Stimulated activated CD4-positive, alpha-beta T cell treated with anti-CD3 and anti-CD28 coated beads, Interleukin-4, amount 100 ng/mL, for 1 hour (primary cell): ENCODE results near the gene DNMT3B.
"Not testable (repeated sequence)": the region's sequence is repeated elsewhere in the genome, so short reads cannot be mapped to it uniquely, and the experiment has no call there.

Experiments used
- DNase-seq: peaks from one replicate; pipeline ENCODE4 v3.0.0-alpha.2; 2020

DNMT3B gene

DNA sequence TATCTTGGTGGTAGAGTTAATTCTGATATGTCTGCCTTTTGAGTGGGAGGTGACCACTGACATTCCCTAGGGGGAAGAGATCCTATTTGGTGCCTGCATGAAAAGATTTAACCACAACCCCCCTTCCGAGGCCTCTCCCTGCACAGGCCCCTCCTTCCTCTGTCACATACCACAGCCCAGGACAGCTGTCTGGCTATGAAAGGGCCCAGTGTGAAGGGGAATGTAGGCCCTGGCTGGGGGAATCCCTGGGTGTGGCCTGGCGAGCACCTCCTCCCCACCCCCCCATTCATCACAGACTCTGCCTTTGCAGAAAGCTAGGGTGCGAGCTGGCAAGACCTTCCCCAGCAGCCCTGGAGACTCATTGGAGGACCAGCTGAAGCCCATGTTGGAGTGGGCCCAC lies 30.1 kb downstream of the DNMT3B start:
- peak; percentile 31 for DNase-seq

DNA sequence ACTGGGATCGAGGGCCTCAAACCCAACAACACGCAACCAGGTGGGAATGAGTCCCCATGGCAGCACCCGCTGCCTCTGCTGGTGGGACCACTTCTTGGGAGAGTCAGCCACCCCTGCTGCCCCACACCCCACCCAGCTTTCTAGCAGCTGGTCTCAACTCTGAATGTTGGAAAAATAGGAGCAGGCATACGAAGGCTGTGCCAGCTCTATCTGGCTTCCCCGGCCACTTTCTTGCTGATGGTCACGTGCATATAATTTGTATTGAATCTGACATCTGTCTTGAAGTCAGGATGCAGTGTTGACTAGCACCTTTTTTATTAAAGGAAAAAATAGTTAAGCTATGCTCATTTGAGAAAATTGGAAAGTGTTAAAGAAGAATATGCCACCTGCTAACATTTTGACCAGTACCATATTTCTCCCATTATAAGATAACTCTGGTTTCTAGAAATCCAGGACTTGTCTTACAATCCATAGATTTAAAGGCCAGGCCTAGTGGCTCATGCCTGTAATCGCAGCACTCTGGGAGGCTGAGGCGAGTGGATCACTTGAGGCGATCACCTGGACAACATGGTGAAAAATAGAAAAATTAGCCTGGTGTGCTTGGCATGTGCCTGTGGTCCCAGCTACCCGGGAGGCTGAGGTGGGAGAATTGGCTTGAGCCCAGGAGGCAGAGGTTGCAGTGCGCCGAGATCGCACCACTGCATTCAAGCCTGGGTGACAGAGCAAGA lies 30.7 kb downstream of the DNMT3B start:
- DNase-seq = no peak

DNA sequence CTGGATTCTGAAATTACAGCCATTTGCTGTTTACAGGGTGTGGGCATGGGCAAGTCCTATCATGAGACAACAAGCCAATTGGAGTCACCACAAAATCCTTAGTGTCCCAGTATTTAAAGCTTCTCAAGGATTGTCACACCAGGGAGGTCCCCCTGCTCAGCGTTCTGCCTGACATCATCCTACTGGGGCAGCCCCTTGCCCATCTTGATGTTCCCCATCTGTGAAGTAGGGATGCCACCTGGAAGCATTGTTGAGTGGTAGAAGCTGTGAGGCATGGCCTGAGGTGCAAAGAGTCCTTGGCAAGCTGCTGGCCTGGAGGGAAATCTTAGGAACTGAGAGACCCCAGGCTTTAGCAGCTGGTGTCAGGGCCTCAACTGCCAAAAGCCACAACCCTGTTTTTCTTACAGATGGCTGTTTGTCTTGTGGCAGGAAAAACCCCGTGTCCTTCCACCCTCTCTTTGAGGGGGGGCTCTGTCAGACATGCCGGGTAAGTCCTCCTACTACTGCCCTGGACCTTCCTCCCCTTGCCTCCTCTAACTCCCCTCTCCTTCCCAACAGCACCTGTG lies 34.3 kb downstream of the DNMT3B start:
- DNase-seq = no peak

DNA sequence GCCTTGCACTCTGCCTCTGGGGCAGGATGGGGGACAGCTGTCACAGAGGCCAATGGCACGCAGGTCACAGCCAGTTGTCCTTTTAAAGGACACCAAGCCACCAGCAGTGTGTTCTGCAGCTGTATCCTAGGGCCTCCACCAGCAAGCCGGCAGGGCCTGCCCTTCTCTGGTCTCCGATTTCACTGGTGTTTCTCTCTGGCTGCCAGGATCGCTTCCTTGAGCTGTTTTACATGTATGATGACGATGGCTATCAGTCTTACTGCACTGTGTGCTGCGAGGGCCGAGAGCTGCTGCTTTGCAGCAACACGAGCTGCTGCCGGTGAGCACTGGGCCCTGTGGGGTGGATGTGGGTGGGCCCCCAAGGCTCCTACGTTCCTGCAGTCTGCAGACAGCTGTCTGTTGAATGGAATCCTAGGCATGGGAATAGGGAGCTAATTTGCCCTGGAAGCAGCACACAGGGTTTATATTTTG lies 34.8 kb downstream of the DNMT3B start:
- no peak for DNase-seq

DNA sequence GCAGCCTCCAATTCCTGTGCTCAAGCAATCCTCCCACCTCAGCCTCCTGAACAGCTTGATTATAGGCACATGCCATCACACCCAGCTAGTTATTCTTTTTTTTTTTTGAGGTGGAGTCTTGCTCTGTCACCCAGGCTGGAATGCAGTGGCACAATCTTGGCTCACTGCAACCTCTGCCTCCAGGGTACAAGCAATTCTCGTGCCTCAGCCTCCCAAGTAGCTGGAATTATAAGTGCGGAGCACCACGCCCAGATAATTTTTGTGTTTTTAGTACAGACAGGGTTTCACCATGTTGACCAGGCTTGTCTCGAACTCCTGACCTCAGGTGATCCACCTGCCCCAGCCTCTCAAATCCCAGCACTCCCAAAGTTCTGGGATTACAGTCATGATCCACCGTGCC lies 35.4 kb downstream of the DNMT3B start:
- not testable (repeated sequence) for DNase-seq

DNA sequence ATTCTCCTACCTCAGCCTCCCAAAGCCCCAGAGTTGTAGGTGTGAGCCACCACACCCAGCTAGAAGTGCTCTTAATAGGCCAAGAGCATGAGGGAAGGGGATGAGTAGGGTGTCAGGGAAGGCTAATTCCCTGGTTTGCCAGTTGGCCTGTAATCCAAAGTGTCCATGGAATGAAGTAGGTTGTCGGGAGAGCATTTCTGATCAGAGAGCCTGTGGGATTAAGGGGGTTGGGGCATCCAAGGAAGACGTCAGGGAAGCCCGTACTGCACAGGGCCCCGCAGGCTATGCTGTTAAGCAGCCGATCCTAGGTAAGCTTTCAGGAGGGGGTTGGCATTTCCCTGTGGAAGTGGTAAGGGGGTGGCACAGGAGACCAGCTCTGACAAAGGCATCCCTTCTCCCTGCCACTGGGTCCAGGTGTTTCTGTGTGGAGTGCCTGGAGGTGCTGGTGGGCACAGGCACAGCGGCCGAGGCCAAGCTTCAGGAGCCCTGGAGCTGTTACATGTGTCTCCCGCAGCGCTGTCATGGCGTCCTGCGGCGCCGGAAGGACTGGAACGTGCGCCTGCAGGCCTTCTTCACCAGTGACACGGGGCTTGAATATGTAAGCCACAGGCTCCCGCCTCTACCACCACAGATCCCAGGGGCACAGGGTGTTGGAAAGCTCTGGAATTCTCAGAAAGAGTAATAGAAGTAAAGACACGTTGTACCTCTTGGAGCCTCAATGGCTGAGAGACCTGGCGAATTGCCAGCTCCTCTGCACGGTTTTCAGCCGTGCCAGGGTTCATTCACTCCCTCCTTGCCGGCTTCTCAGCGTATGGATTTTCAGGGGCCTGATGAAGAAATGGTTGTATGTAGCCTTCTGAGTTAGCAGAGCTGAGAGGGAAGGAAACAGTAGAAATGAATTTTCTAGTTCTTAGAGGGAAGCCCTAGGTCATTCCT lies 36.1 kb downstream of the DNMT3B start:
- no peak for DNase-seq

DNA sequence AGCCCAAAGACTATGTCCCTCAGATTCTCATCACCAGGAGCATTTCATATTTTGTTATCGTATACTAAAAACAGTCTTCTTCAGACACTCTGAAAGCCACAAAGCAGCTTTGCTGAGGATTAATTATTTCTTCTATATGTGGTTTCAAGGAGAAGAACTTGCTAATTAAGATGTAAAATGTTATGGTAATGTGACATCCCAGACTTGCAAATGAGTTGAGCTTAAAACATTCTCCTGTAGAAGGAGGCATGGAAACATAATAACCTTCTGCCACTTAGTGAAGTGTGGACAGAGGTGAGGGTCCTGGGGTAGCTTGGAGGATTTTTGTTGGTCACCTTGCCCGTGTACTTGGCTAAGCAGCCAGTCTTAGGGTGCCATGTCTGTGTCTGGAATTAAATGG lies 40.9 kb downstream of the DNMT3B start:
- DNase-seq = no peak

DNA sequence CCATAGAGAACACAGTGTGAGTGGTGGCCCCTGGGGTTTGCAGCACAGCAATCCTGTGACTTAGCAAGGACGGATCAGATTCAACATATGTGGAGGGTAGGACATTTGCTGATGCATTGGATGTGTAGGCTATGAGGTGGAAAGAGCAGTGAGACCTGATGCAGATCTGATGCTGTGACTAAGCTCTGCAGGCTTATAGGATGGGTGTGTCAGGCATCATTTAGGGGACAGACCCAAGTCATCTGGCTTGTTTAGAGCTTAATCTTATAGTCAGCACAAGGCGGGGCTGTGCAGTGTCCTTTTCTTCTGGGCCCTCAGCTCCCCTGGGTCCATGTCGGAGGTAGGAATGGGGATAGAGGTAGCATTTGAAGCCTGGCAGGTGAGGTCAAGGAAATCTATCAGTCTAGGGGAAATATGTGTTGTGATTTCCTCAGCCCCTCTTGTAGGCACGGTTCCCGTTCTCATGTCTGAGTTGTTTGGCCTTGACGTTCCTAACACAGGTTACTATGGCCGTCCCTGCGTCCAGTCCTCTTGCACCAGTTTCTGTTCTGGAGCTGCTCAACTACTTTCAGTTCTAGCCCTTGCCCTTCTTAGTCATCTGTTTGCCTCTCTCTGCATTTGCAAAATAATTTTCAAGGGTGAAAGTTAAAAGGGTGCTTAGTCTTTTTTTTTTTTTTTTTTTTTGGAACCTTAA lies 42.0 kb downstream of the DNMT3B start:
- no peak for DNase-seq

DNA sequence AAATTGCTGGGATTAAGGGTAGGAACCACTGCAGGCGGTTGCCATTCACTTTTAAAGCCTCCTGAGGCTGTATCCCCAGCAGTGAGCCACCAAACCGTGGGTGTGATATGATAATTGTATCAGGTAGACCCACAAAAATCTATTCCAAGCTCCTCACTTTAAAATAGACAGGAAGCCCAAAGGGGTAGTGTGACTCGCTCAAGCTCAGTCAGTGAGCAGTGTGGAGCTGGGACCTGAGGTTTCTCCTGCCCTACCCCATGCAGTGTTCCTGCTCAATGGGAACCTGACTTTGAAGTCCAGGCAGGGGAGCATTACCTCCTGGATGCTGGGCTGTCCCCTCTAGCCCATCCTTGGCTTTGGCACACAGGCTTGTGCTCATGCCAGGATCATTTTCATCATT lies 42.6 kb downstream of the DNMT3B start:
- DNase-seq = no peak

DNA sequence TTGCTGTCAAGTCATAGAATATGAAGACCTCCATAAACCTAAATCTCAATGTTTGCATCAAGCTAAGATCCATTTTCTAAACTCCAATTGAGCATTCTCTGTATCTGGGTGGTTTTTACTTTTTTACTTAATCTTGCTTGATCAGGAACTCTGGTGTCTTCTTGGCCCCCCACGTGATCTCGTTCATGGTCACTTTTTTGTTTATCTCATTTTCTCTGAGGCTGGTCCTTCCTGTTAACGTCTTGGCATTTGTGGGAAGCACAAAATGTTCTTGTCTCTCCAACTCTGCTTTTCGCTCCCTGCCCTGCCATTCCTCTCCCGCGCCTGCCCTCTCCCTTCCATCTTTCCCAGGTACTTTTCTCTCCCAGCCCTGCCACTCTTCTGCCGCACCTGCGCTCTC lies 43.5 kb downstream of the DNMT3B start:
- DNase-seq = no peak

DNA sequence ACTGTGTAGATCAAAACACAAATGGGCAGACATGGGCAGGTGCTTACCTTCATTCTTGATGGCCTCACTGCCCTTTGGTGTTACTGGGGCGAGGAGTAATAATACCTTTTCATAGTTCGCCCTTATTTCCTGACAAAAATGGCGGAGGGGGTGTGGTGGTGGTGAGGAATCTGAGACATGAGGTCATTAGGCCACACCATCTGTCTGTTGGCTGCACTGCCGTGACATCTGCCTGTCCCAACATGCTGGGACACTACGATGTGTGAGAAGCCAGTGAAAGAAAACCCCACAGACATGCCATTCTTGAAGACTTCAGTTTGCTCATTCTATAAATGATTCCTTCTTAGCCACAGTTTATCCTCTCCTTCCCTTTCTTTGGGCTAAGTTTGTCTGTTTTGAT lies 44.2 kb downstream of the DNMT3B start:
- DNase-seq = no peak

DNA sequence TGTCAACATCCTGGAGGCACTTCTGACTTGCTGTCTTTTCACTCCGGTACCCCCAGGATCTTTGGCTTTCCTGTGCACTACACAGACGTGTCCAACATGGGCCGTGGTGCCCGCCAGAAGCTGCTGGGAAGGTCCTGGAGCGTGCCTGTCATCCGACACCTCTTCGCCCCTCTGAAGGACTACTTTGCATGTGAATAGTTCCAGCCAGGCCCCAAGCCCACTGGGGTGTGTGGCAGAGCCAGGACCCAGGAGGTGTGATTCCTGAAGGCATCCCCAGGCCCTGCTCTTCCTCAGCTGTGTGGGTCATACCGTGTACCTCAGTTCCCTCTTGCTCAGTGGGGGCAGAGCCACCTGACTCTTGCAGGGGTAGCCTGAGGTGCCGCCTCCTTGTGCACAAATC lies 45.5 kb downstream of the DNMT3B start:
- DNase-seq = no peak

DNA sequence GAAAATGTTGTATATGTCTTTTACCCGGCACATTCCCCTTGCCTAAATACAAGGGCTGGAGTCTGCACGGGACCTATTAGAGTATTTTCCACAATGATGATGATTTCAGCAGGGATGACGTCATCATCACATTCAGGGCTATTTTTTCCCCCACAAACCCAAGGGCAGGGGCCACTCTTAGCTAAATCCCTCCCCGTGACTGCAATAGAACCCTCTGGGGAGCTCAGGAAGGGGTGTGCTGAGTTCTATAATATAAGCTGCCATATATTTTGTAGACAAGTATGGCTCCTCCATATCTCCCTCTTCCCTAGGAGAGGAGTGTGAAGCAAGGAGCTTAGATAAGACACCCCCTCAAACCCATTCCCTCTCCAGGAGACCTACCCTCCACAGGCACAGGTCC lies 46.3 kb downstream of the DNMT3B start:
- DNase-seq = no peak

DNA sequence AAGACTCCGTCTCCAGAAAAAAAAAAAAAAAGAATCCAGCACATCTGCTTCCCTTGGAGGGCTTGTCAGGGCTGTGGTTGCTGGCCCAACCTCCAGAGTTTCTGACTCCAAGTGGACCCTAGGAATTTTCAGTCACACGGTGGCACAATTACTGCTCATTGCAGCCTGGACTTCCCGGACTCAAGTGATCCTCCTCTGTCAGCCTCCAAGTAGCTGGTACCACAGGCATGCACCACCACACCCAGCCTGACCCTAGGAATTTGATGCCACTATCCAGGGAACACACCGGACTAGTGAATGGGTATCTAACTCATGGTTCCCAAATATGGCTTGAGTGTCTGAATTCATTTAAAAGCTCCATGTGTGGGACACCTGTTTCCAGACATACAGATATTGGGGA lies 47.7 kb downstream of the DNMT3B start:
- no peak for DNase-seq

DNA sequence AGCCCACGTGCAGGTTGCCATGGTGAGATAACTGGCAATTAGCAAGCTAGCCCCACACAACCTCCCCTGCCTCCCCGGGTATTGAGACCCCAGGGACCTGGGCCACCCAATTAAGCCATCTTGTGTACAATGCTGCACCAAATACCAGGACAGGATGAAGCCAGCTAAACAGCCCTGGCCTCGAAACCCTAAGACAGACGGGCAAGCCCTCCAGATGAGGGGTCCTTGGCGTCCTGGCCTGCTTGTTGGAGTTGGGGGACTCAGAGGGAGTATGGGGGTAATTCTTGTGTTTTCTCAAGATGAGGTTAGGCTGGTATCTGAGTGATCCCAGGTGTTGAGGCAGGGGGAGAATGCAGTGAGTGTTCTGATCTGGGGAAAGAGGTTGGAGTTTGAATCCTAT lies 48.8 kb downstream of the DNMT3B start:
- no peak for DNase-seq

DNA sequence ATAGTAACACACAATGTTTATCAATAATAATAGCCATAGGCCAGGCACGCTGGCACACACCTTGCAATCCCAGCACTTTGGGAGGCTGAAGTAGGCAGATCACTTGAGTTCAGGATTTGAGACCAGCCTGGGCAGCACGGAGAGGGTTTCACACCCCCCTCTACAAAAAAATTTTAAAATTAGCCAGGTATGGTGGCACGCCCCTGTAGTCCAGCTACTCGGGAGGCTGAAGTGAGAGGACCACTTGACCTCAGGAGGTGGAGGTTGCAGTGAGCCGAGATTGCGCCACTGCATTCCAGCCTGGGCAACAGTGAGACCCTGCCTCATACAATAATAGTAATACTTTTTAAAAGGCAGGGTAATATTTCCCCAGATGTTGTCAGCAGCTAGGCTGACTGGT lies 49.7 kb downstream of the DNMT3B start:
- DNase-seq = no peak

DNA sequence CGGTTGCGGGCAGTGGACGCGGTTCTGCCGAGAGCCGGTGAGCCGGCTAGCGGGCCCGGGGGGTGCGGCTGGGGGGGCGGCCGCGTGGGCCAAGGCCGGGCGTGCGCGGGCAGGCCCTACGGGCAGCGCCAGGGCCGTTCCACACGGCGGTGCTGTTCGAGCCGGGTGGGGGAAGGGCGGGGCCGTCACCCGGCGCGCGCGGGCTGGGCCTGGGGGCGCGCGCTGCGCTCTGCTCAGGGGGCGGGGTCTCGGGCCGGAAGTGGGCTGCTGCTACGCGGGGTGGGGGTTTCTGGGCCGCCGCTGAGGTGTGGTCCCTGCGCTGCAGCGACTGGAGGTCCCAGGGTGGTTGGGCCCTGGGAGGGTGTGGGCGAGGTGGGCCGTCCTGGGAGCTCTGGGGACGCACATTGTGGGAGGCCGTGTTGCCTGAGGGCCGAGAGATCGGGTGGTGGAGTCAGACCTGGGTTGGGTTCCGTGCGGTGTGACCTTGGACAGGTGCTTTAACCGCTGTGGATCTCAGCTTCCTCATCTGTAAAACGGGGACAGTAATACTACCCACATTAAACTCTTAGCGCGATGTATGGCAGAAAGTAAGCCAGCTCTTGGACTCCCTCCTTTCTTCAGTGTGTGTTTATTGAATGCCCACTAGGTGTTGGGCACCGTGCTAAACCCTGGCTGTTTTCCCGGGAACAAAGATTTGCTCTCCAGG lies 58.0 kb downstream of the DNMT3B start:
- DNase-seq = peak; percentile 91

DNA sequence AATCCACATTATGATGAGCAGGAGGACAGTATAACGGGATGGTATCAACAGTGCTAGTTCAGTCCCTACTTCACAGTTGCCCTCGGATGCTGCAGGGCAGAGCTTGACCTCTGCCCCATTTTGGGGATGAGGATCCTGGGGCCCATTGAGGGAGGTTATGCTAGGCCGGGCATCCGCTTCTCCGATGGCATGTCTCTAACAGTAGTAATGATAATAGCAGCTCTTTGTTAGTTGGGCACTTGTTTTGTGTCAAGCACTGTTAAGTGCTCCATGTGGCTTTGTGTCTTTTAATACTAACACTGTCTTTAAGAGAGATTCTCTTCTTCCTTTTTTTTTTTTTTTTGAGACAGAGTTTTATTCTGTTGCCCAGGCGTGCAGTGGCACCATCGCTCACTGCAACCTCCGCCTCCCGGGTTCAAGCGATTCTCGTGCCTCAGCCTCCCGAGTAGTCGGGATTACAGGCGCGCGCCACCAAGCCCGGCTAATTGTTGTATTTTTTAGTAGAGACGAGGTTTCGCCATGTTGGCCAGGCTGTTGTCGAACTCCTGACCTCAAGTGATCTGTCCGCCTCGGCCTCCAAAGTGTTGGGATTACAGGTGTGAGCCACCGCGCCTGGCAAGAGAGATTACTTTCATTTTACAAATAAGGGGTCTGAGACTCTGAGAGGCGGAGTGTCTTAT lies 58.7 kb downstream of the DNMT3B start:
- no peak for DNase-seq

DNA sequence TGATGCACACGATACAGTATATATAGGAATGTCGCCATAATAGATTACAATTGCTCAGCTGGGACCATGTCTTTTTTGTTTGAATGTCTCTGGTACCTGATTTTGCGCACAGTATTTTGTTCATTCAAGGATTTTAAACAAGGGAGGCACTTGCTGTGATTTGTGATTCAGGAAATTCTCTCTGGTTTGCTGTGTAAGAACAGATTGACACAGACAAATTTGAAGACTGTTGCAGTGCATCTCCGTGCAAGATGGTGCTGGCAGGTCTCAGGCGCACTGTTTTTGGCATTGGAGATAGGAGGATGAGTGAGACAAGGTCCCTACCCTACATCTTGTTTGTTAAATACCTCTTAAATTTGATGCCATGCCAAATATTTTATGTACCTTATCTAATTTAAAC lies 60.0 kb downstream of the DNMT3B start:
- DNase-seq = no peak

DNA sequence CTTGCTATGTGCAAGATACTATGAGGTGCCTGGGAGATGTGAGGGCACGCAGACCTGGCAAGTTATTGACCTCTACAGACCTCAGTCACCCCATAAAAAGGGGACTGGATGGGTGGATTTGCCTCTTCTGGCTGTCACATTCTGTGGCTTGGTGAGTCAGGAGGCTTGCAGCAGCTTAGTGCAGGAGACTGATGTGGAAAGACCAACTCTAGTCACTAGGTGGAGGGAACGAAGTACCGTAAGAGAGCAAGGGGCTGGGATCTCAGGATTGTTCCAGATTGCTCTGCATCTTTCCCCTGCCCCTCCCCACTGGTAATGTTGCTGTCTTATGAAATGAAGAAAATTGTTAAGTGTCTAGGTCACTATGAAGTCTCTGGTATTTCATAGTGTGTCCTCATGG lies 60.9 kb downstream of the DNMT3B start:
- no peak for DNase-seq

DNA sequence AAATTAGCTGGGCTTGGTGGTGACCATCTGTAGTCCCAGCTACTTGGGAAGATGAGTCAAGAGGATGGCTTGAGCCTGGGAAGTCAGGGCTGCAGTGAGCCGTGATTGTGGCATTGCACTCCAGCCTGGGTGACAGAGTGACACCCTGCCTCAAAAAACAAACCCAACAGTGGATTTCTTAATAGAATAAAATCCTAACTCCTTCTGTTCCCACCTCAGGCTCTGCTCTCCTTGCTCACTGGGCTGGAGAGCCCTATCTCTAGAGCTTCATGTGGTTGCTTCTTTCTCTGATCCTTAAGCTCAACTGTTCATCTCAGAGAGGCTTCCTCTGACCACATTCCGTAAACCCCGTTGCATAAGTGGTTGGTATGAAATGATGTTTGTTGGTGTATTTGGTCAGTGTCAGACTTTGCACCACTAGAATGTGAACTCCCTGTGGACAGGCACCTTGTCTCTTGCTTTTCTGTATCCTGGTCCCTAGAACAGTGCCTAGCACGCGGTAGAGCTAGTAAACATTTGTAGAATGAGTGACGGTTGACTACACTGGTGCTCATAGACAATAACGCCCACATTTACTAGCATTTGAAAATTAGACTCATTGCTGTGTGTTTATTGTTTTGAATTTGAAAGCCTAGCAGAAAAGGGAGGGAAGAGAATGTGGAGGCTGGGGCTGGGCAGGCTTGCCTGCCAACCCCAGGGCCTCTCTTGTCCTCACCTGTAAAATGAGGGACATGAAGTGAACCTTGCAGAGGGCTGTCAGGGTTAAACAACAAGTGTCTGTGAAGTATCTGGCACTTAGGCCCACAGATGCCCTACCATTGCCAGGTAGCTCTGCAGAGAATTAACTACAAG lies 61.8 kb downstream of the DNMT3B start:
- no peak for DNase-seq
